HL-60 (cell line): ENCODE results near the gene TENM4.

Source experiments
- TF ChIP-seq, protein P1 (sequence below): IDR thresholded peaks from one replicate; pipeline ENCODE4 v1.5.1; 2011; ENCODE audit warnings: low read length, control low read depth, inconsistent platforms; ENCODE audit not compliant: insufficient read depth
- TF ChIP-seq, protein P2 (sequence below): IDR thresholded peaks from 2 replicates; pipeline ENCODE4 v1.6.1; 2012; ENCODE audit warnings: low read depth; ENCODE audit not compliant: insufficient replicate concordance

DNA sequence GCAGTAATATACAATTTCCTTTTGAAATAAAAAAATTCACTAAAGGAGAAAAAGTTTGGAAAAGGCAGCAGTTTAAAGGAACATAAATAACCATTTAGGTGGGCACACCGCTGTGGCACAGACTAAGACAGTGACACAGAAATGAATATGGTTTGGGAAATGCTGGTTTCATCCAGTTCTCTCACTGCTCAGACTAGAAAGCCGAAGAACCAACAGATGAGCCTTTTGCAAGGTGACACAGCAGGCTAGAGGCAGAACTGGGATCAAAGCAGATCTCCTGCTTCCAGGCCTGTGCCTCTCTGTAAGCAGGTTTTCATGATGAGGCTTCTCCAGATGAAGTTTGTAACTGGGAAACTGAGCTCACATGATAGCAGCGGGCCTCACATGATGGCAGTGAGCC, 486.1 kb downstream of the TENM4 start:
- TF ChIP-seq, protein P1, sequence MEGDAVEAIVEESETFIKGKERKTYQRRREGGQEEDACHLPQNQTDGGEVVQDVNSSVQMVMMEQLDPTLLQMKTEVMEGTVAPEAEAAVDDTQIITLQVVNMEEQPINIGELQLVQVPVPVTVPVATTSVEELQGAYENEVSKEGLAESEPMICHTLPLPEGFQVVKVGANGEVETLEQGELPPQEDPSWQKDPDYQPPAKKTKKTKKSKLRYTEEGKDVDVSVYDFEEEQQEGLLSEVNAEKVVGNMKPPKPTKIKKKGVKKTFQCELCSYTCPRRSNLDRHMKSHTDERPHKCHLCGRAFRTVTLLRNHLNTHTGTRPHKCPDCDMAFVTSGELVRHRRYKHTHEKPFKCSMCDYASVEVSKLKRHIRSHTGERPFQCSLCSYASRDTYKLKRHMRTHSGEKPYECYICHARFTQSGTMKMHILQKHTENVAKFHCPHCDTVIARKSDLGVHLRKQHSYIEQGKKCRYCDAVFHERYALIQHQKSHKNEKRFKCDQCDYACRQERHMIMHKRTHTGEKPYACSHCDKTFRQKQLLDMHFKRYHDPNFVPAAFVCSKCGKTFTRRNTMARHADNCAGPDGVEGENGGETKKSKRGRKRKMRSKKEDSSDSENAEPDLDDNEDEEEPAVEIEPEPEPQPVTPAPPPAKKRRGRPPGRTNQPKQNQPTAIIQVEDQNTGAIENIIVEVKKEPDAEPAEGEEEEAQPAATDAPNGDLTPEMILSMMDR, result no peak
- TF ChIP-seq, protein P2, sequence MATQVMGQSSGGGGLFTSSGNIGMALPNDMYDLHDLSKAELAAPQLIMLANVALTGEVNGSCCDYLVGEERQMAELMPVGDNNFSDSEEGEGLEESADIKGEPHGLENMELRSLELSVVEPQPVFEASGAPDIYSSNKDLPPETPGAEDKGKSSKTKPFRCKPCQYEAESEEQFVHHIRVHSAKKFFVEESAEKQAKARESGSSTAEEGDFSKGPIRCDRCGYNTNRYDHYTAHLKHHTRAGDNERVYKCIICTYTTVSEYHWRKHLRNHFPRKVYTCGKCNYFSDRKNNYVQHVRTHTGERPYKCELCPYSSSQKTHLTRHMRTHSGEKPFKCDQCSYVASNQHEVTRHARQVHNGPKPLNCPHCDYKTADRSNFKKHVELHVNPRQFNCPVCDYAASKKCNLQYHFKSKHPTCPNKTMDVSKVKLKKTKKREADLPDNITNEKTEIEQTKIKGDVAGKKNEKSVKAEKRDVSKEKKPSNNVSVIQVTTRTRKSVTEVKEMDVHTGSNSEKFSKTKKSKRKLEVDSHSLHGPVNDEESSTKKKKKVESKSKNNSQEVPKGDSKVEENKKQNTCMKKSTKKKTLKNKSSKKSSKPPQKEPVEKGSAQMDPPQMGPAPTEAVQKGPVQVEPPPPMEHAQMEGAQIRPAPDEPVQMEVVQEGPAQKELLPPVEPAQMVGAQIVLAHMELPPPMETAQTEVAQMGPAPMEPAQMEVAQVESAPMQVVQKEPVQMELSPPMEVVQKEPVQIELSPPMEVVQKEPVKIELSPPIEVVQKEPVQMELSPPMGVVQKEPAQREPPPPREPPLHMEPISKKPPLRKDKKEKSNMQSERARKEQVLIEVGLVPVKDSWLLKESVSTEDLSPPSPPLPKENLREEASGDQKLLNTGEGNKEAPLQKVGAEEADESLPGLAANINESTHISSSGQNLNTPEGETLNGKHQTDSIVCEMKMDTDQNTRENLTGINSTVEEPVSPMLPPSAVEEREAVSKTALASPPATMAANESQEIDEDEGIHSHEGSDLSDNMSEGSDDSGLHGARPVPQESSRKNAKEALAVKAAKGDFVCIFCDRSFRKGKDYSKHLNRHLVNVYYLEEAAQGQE, result no peak
